NCI-H524 treated with DMSO at 0.1 percent for 48 hours (cell line): Measurements from ENCODE around the gene CACNA1I.
A peak's percentile ranks its signal among the peaks of the same experiment; 100 is the strongest.
"Not testable (repeated sequence)": the region's sequence is repeated elsewhere in the genome, so short reads cannot be mapped to it uniquely, and the experiment has no call there.

ENCODE experiments used
- DNase-seq: peaks from one replicate; lab custom pipeline; 2025; lab: John Stamatoyannopoulos, UW

CACNA1I gene

GRCh38 chr22:39719559-39720450 lies 149.3 kb downstream of the CACNA1I start:
- no peak for DNase-seq

DNA sequence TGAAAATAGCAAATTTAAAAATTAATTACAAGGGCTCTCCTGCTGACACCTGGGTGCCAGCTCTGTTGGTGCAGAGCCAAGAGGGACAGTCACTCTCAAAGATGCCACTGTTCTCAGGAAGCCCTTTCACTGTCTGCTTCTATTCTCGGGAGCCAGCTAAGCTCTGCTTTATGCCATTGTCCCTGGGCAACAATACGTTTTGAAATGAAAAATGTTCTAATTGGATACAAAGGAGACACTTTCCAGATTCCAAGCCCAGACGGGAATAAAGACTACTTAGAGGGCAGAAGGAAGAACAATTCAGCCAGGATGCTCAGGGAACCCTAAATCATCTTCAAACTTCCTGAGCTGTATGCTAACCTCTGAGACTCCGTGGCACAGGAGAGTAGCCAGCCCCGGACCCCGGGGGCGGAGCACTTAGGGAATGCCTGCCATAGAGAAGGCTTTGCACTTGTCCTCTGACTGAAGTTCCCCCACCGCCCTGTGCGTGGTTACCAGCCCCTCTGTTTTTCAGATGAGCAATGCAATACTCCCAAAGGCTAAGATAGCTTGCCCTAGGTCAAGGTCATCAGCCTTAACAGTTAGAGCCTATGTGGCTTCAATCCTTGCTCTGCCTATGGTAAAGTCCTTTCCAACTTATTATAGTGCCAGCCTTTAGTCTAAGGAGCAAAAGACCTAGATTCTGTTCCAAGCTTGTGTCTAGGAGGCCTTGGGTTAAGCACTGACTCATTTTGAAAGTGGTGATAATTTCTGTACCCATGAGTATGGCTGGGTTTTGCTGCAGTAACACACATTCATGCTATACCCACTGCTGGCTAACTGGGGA lies 150.9 kb downstream of the CACNA1I start:
- DNase-seq = no peak

GRCh38 chr22:39722032-39722325 lies 151.4 kb downstream of the CACNA1I start:
- no peak for DNase-seq

DNA sequence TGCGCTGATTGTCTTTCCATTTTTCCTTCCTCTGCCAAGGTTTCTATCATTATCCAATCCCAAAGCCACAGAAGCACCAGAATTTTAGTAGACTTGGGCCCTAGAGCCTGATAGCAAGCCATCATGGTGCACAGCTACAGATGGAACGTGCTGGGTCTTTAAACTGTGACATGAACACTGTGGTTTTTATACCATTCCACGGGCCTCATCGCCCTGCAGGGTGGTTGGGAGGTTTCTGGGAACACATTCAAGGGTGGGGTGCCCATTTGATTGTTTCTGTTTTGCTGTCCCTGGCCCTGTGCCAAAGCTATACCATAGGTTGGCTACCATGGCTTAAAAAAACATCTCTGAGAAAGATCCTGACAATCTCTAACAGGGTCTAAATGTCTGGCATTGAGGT lies 151.9 kb downstream of the CACNA1I start:
- DNase-seq = no peak

DNA sequence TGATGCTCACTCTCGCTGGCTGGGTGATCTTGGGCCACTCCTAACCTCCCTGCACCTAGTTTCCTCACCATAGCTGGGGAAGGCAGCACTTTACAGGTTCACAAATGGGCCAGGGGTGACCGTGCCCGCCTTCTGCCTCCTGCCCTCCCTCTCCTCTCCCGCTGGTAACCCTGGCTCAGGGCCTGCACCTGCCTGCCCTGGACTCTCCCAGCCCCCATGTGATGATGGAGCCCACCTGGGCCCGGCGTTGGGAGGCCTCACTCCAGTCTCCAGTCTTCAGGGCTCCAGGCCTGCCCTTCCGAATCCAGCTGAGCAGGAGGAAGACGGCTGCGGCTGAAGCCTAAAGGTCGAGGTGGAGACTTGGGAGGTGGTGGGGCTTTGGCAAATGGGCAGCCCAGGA lies 152.9 kb downstream of the CACNA1I start:
- no peak for DNase-seq

GRCh38 chr22:39723899-39724351 lies 153.4 kb downstream of the CACNA1I start:
- no peak for DNase-seq

GRCh38 chr22:39724390-39724789 lies 153.8 kb downstream of the CACNA1I start:
- no peak for DNase-seq

- DNase-seq = no peak
Observed at GRCh38 chr22:39724857-39725256, 154.3 kb downstream of the CACNA1I start.

- DNase-seq = peak; percentile 70
Observed at GRCh38 chr22:39725351-39726035, 154.9 kb downstream of the CACNA1I start.

DNA sequence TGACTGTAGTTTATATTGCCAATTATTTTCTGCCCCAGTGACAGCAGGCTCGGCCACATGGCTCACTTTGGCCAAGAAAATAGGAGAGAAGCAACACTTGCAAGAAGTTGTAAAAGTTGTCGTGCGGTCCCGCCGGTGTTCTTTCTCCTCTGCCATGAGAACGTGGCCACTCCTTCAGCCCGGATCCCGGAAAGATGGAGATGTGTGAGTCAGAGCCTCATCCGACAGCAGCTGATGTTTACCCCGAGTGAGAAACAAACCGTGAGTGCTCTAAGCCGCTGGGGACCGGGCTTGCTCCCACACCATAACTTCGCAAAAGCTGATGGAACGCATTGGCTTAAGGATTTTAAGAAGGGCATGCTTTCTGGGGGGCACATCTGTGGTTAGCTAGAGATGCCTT lies 157.0 kb downstream of the CACNA1I start:
- no peak for DNase-seq

GRCh38 chr22:39728236-39728860 lies 157.8 kb downstream of the CACNA1I start:
- no peak for DNase-seq

GRCh38 chr22:39729141-39729934 lies 158.8 kb downstream of the CACNA1I start:
- no peak for DNase-seq

- DNase-seq = no peak
Observed at GRCh38 chr22:39731481-39731880, 160.9 kb downstream of the CACNA1I start.

DNA sequence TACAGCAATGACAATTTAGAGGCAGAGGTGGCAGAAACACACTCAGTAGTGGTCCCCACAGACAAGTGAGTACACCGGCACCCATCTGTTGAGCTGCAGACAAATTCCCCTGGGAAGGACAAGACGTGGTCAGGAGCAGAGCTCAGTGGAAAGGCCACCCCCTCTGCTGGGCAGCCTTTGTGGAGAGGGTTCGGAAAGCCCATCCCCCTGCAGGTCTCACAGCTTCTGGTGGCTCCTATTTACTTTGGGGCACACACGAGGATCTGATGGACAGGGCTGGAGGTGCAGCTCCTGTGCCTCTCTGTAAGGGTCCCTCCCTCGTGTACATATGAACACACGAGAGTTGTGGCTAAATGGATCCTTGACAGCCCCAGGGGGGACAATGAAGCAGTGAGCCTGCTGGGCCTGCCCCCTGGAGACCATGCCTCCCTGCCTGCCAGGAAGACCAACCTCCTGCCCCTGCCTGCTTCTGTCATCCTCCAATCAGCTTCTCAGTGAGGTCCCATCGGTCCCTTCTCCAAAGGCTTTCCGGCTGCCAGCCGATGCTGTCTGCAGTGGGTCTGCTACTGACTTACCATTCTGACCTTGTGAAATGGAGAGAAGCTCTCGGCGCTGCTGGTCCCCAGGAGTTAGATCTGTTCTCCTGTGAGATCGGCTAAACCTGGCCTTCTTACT lies 161.5 kb downstream of the CACNA1I start:
- no peak for DNase-seq

DNA sequence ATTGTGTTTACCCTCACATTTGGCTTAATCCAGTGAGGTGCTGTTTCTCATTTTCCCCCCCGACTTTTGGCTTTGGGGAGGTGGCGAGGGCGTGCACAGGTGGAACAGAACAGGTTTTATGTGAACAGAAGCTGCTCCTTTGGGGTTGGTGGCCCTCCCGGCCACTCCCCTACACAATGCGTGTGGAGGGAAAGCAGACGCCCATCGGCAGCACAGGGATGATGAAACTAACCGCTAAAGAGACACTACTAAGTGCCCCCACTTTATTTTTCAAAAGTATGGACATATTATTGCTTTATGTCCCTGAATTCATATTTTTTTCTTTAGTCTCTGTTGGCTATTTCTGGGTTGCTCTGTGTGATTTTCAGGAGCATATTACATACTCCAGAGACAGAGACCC lies 162.1 kb downstream of the CACNA1I start:
- DNase-seq = no peak

- DNase-seq = no peak
Observed at GRCh38 chr22:39733191-39733590, 162.6 kb downstream of the CACNA1I start.

DNA sequence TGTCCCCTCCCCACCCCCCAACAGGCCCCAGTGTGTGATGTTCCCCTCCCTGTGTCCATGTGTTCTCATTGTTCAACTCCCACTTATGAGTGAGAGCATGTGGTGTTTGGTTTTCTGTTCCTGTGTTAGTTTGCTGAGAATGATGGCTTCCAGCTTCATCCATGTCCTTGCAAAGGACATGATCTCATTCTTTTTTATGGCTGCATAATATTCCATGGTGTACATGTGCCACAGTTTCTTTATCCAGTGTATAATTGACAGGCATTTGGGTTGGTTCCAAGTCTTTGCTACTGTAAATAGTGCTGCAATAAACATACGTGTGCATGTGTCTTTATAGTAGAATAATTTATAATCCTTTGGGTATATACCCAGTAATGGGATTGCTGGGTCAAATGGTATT lies 163.5 kb downstream of the CACNA1I start:
- DNase-seq = not testable (repeated sequence)

DNA sequence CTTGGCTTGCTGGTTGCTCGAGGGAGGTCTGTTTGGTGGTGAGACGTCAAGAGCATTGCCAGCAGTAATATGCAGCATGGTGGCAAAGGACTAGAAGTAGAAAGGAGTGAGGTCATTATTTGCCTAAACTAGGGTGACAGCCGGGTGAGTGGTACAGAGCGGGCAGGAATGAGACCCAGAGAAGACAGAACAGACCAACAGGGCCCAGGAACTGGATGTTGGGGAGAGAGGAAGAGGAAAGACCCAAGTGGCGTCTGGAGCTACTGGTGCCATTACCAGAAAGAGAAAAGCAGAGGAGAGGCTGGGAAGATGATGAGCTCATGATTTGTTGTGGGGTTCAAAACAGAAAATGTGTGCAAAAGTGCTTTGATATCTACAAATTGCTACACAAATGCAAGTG lies 164.3 kb downstream of the CACNA1I start:
- no peak for DNase-seq

GRCh38 chr22:39735776-39736175 lies 165.2 kb downstream of the CACNA1I start:
- DNase-seq = no peak

GRCh38 chr22:39738746-39739145 lies 168.2 kb downstream of the CACNA1I start:
- DNase-seq = no peak
